Measurements from ENCODE around the gene CCM2.
"Not testable (repeated sequence)": the region's sequence is repeated elsewhere in the genome, so short reads cannot be mapped to it uniquely, and the experiment has no call there.

Gene CCM2

DNA sequence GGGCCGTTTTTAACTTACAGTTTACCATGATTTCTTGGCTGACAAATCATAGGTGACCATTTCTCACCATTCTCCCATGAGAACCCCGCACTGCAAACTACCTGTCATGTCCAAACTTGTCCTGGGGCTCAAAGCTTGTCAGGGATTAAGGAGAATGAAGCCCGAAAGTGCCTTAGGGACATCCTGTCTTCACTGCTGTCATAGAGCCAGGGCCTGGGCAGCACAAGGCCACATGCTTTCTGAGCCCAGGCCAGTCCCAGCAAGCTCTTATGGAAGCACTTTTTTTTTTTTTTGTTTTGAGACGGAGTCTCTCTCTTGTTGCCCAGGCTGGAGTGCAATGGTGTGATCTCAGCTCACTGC lies 33.9 kb downstream of the CCM2 start:
- Histone ChIP-seq H3K36me3 (ENCODE audit: insufficient read depth, low read depth, low read length) (peaks cover 9% of the 10 kb centered on the region; the same call in 1 of the 2 replicates), H3K4me3 (ENCODE audit: low read length) (no peak overlapping the region), H3K9ac (ENCODE audit: low read depth, low read length) (no peak overlapping the region)

DNA sequence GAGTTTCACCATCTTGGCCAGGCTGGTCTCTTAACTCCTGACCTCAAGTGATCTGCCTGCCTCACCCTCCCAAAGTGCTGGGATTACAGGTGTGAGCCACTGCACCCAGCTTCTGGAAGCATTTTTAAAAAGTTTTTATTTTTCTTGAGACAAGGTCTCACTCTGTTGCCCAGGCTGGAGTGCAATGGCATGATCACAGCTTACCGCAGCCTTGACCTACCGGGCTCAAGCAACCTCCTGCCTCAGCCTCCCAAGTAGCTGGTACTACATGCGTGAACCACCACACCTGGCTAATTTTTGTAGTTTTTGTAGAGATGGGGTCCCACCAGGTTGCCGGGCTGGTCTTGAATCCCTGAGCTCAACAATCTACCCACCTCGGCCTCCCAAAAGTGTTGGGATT lies 34.7 kb downstream of the CCM2 start:
- H3K4me1 ChIP-seq (ENCODE audit: insufficient read depth, low read length); H3K27ac ChIP-seq (ENCODE audit: low read length); H3K4me3 ChIP-seq (ENCODE audit: low read length); H3K9ac ChIP-seq (ENCODE audit: low read depth, low read length); H3K9me3 ChIP-seq (ENCODE audit: insufficient read depth, low read depth, low read length); H3K27me3 ChIP-seq (ENCODE audit: insufficient read depth, low read length): not testable (repeated sequence)
- peaks cover 15% of the 10 kb centered on the region; the same call in 1 of the 2 replicates for H3K36me3 ChIP-seq (ENCODE audit: insufficient read depth, low read depth, low read length)

More for the DNA sequence above, 33.9 kb downstream of the CCM2 start:
- H3K4me1 ChIP-seq (ENCODE audit: insufficient read depth, low read length): no peaks in the 10 kb centered on the region; the same call in 1 of the 2 replicates
- no peak overlapping the region for H3K27ac ChIP-seq (ENCODE audit: low read length)
- no peaks in the 10 kb centered on the region for H3K9me3 ChIP-seq (ENCODE audit: insufficient read depth, low read depth, low read length)
- H3K27me3 ChIP-seq (ENCODE audit: insufficient read depth, low read length): no peaks in the 10 kb centered on the region

GRCh38 chr7:45035371-45035770 lies 35.4 kb downstream of the CCM2 start:
- H3K27ac ChIP-seq (ENCODE audit: low read length): no peak overlapping the region
- no peaks in the 10 kb centered on the region; the same call in 1 of the 2 replicates for H3K4me1 ChIP-seq (ENCODE audit: insufficient read depth, low read length)
- H3K27me3 ChIP-seq (ENCODE audit: insufficient read depth, low read length): no peaks in the 10 kb centered on the region
- H3K4me3 ChIP-seq (ENCODE audit: low read length): no peak overlapping the region
- H3K9me3 ChIP-seq (ENCODE audit: insufficient read depth, low read depth, low read length): no peaks in the 10 kb centered on the region
- peaks cover 17% of the 10 kb centered on the region; the same call in 1 of the 2 replicates for H3K36me3 ChIP-seq (ENCODE audit: insufficient read depth, low read depth, low read length)
- no peak overlapping the region for H3K9ac ChIP-seq (ENCODE audit: low read depth, low read length)

GRCh38 chr7:45035893-45036292 lies 35.9 kb downstream of the CCM2 start:
- Histone ChIP-seq H3K4me1 (ENCODE audit: insufficient read depth, low read length) (no peaks in the 10 kb centered on the region; the same call in 1 of the 2 replicates), H3K27me3 (ENCODE audit: insufficient read depth, low read length) (no peaks in the 10 kb centered on the region), H3K9me3 (ENCODE audit: insufficient read depth, low read depth, low read length) (no peaks in the 10 kb centered on the region), H3K9ac (ENCODE audit: low read depth, low read length) (no peak overlapping the region; the same call in 1 of the 2 replicates), H3K27ac (ENCODE audit: low read length) (no peak overlapping the region), H3K36me3 (ENCODE audit: insufficient read depth, low read depth, low read length) (peaks cover 18% of the 10 kb centered on the region; the same call in 1 of the 2 replicates), H3K4me3 (ENCODE audit: low read length) (no peak overlapping the region)

DNA sequence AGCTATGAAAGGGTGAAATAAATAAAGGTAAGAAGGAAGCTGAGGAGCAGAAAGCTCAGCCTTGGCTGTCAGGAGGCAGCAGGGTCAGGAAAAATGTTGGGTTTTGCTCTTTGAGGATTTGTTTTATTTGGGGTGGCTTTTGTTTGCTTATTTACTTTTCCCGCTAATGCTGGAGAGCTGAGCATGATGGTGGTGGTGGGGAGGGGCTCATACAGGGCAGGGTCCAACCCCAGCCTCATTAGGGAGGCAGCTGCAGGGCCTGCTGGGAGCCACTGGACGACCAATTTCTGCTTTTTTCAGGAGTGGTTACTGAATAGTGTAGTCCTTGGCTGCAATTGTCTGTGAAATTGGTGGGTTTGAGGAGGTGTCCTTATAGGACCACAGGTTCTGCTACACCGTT lies 36.3 kb downstream of the CCM2 start:
- Histone ChIP-seq H3K27ac (ENCODE audit: low read length) (no peak overlapping the region), H3K36me3 (ENCODE audit: insufficient read depth, low read depth, low read length) (peaks cover 22% of the 10 kb centered on the region; the same call in 1 of the 2 replicates), H3K9ac (ENCODE audit: low read depth, low read length) (no peak overlapping the region), H3K4me1 (ENCODE audit: insufficient read depth, low read length) (no peaks in the 10 kb centered on the region; the same call in 1 of the 2 replicates), H3K9me3 (ENCODE audit: insufficient read depth, low read depth, low read length) (no peaks in the 10 kb centered on the region), H3K4me3 (ENCODE audit: low read length) (no peak overlapping the region), H3K27me3 (ENCODE audit: insufficient read depth, low read length) (no peaks in the 10 kb centered on the region)

DNA sequence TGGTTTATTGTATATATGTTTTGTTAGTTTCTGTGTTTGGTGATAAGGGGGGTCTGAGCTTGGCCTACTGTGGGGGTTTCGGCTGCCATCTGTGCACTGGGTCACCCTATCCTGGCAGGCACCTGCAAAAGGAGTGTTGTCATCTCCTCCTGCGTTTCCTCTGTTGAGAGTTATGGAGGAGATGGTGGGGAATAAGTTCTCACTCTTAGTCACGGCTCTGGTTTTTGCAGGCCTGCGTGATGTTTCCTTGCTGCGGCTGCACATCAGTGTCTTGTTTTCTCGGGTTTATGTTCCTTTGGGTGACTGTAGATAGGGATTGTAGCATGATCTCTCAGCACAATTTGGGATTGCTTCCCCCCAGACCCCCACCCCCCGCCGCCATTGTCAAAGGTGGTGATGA lies 36.8 kb downstream of the CCM2 start:
- Histone ChIP-seq H3K9ac (ENCODE audit: low read depth, low read length) (no peak overlapping the region), H3K27me3 (ENCODE audit: insufficient read depth, low read length) (no peaks in the 10 kb centered on the region), H3K27ac (ENCODE audit: low read length) (no peak overlapping the region), H3K36me3 (ENCODE audit: insufficient read depth, low read depth, low read length) (peaks cover 26% of the 10 kb centered on the region; the same call in 1 of the 2 replicates), H3K4me3 (ENCODE audit: low read length) (no peak overlapping the region), H3K9me3 (ENCODE audit: insufficient read depth, low read depth, low read length) (no peaks in the 10 kb centered on the region), H3K4me1 (ENCODE audit: insufficient read depth, low read length) (no peaks in the 10 kb centered on the region; the same call in 1 of the 2 replicates)

DNA sequence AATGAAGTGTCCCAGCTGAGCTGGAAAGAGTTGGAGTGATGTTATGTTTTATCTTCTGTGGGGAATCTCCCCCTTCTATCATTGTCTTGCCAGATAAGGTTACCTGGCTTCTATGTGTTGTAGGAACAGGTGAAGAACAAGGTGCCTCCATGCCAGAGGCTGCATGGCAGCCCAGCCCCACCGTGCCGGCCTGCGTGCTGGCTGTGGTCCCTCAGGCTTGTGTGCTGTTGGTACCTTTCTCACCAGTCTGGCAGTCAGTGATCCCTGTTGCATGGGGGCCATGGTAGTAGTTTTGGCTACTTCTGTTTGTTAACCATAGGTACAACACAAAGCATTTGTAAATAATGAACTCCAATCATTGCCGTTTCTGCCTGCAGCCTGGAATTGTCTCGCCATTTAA lies 37.9 kb downstream of the CCM2 start:
- Histone ChIP-seq H3K9me3 (ENCODE audit: insufficient read depth, low read depth, low read length) (no peaks in the 10 kb centered on the region), H3K27me3 (ENCODE audit: insufficient read depth, low read length) (no peaks in the 10 kb centered on the region), H3K9ac (ENCODE audit: low read depth, low read length) (no peak overlapping the region), H3K4me1 (ENCODE audit: insufficient read depth, low read length) (no peaks in the 10 kb centered on the region; the same call in 1 of the 2 replicates), H3K4me3 (ENCODE audit: low read length) (no peak overlapping the region), H3K27ac (ENCODE audit: low read length) (no peak overlapping the region), H3K36me3 (ENCODE audit: insufficient read depth, low read depth, low read length) (peaks cover 26% of the 10 kb centered on the region; the same call in 1 of the 2 replicates)

- Histone ChIP-seq H3K9ac (ENCODE audit: low read depth, low read length) (no peak overlapping the region), H3K36me3 (ENCODE audit: insufficient read depth, low read depth, low read length) (peaks cover 30% of the 10 kb centered on the region; the same call in 1 of the 2 replicates), H3K9me3 (ENCODE audit: insufficient read depth, low read depth, low read length) (no peaks in the 10 kb centered on the region), H3K27ac (ENCODE audit: low read length) (no peak overlapping the region), H3K4me3 (ENCODE audit: low read length) (no peak overlapping the region), H3K27me3 (ENCODE audit: insufficient read depth, low read length) (no peaks in the 10 kb centered on the region), H3K4me1 (ENCODE audit: insufficient read depth, low read length) (no peaks in the 10 kb centered on the region; the same call in 1 of the 2 replicates)
Measured at GRCh38 chr7:45039106-45039505, 39.1 kb downstream of the CCM2 start.

- no peaks in the 10 kb centered on the region for H3K27me3 ChIP-seq (ENCODE audit: insufficient read depth, low read length)
- H3K27ac ChIP-seq (ENCODE audit: low read length): no peak overlapping the region
- H3K36me3 ChIP-seq (ENCODE audit: insufficient read depth, low read depth, low read length): peaks cover 26% of the 10 kb centered on the region; the same call in 1 of the 2 replicates
- no peak overlapping the region for H3K4me3 ChIP-seq (ENCODE audit: low read length)
- no peak overlapping the region for H3K9ac ChIP-seq (ENCODE audit: low read depth, low read length)
- H3K4me1 ChIP-seq (ENCODE audit: insufficient read depth, low read length): no peaks in the 10 kb centered on the region
- no peaks in the 10 kb centered on the region for H3K9me3 ChIP-seq (ENCODE audit: insufficient read depth, low read depth, low read length)
Measured at GRCh38 chr7:45044338-45044737, 44.3 kb downstream of the CCM2 start.

DNA sequence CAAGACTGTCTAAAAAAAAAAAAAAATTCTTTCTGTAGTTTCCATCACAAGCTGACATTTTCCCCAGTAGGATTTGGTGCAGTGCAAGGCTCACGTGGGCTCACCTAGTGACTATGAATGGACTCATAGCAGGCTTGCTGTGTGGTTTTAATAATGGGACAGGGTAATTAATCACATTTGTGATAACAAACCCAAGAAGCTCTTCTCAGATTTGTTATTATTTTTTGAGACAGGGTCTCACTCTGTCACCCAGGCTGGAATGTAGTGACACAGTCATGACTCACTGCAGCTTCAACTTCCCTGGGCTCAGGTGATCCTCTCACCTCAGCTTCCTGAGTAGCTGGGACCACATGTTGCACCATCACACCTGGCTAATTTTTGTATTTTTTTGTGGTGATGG lies 48.7 kb downstream of the CCM2 start:
- H3K27ac ChIP-seq (ENCODE audit: low read length): no peak overlapping the region
- no peaks in the 10 kb centered on the region for H3K9me3 ChIP-seq (ENCODE audit: insufficient read depth, low read depth, low read length)
- H3K4me1 ChIP-seq (ENCODE audit: insufficient read depth, low read length): no peaks in the 10 kb centered on the region
- H3K9ac ChIP-seq (ENCODE audit: low read depth, low read length): no peak overlapping the region
- H3K27me3 ChIP-seq (ENCODE audit: insufficient read depth, low read length): no peaks in the 10 kb centered on the region
- no peak overlapping the region for H3K4me3 ChIP-seq (ENCODE audit: low read length)
- H3K36me3 ChIP-seq (ENCODE audit: insufficient read depth, low read depth, low read length): 0 out of 2 replicates have a peak, but pooled peaks cover 9% of the 10 kb centered on the region

DNA sequence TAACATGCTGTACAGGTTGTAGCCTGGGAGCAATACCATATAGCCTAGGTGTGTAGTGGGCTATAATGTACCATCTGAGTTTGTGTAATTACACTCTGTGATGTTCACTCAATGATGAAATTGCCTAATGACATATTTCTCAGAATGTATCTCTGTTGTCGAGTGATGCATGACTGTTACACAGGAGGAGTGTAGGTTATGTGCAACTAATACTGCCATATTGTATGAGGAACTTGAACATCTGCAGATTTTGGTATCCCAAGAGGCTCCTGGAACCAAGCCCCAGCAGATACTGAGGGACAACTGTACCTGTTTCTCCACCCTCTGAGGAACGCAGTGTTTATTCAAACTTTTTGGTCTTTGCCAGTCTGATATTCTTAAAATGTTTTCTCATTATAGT lies 50.2 kb downstream of the CCM2 start:
- Histone ChIP-seq H3K9ac (ENCODE audit: low read depth, low read length) (no peak overlapping the region), H3K27me3 (ENCODE audit: insufficient read depth, low read length) (no peaks in the 10 kb centered on the region), H3K4me1 (ENCODE audit: insufficient read depth, low read length) (no peaks in the 10 kb centered on the region), H3K9me3 (ENCODE audit: insufficient read depth, low read depth, low read length) (no peaks in the 10 kb centered on the region), H3K36me3 (ENCODE audit: insufficient read depth, low read depth, low read length) (0 out of 2 replicates have a peak, but pooled peaks cover 9% of the 10 kb centered on the region), H3K4me3 (ENCODE audit: low read length) (no peak overlapping the region), H3K27ac (ENCODE audit: low read length) (no peak overlapping the region)

DNA sequence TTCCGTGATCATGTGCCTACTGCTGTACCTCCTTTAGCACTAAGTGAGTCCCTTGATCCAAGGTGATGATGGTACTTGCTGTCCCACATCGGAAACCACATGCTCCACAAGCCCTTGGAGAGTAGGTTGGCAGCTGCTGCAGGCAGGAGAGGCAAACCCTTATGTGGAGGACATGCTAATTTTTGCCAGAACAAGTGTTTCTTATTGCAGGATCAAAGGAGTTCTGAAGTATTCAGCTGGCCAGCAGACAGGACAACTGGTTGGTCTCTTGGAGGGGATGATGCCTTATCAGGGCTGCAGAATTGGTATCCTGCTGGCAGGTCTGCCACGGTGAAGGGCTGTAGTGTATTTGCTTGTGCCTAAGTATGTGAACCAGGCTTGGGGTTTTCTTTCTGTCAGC lies 52.0 kb downstream of the CCM2 start:
- Histone ChIP-seq H3K27me3 (ENCODE audit: insufficient read depth, low read length) (no peaks in the 10 kb centered on the region), H3K4me1 (ENCODE audit: insufficient read depth, low read length) (no peaks in the 10 kb centered on the region), H3K9ac (ENCODE audit: low read depth, low read length) (no peak overlapping the region), H3K36me3 (ENCODE audit: insufficient read depth, low read depth, low read length) (0 out of 2 replicates have a peak, but pooled peaks cover 1% of the 10 kb centered on the region), H3K4me3 (ENCODE audit: low read length) (no peak overlapping the region), H3K27ac (ENCODE audit: low read length) (no peak overlapping the region), H3K9me3 (ENCODE audit: insufficient read depth, low read depth, low read length) (no peaks in the 10 kb centered on the region)

Measured in iPS-20b (cell line).